HCT116 (cell line): Measurements from ENCODE around the gene SCFD2. TPM values are rescaled to one million over a fixed set of nuclear protein-coding genes. Genes with fewer than 3 reads are reported as not detected.

ENCODE experiments used
- ATAC-seq: fragments of 200-7000 bp; cut with Tn5 transposase; 2 replicates; pipeline ENCODE4 v1.9.1; 2020; ENCODE audit warnings: mild to moderate bottlenecking, moderate library complexity
- BruUV-seq: library from RNA; stranded (reverse); fragments of 400-500 nt; replicated peaks from 2 replicates; lab custom pipeline; 2021; lab: Mats Ljungman, UMichigan
- CTCF ChIA-PET: fragments of 300-600 bp; sonication (Branson Sonifier 250); formaldehyde crosslinking; loops from one replicate; lab custom pipeline; 2021; ENCODE audit warnings: antibody characterized with exemption; lab: Charles Lee
- POLR2A ChIA-PET: fragments of 300-600, 350-600 bp; sonication (Branson Sonifier 250); formaldehyde crosslinking; loops from one replicate; lab custom pipeline; 2021; ENCODE audit warnings: antibody characterized with exemption; lab: Charles Lee
- RAD21 ChIA-PET, 2 experiments: fragments of 300-600 bp; sonication (Branson Sonifier 250); formaldehyde crosslinking; loops; one replicate each; lab custom pipeline; 2023; ENCODE audit warnings: low total read pairs in 2 of 2; ENCODE audit not compliant: uncharacterized antibody in 2 of 2, unreplicated experiment in 2 of 2, low non-redundant PET in 1 of 2; lab: Charles Lee
- DNase-seq: peaks from one replicate; pipeline ENCODE4 v3.0.0-alpha.2; 2010; ENCODE audit warnings: low read depth, low spot score
- H2AFZ ChIP-seq: fragments of 200-600 bp; shearing (Covaris generic), sonication (generic); 2 replicates; pipeline ENCODE4 v1.6.1; 2017; ENCODE audit warnings: low read depth, mixed run types, mixed read lengths, antibody characterized with exemption, low read length; ENCODE audit not compliant: poor library complexity, severe bottlenecking
- H3K27ac ChIP-seq: 2 replicates; pipeline ENCODE4 v1.5.1; 2012; ENCODE audit warnings: low read depth, low read length
- H3K27me3 ChIP-seq: fragments of 200-600 bp; sonication (generic); 2 replicates; pipeline ENCODE4 v1.6.1; 2016; ENCODE audit warnings: mixed run types, low read length, mixed read lengths; ENCODE audit not compliant: insufficient read depth
- H3K36me3 ChIP-seq, 2 experiments: fragments of 200-500 bp in 1 of 2; fragments of 200-600 bp in 1 of 2; sonication (Bioruptor generic) in 1 of 2; sonication (generic) in 1 of 2; 2 replicates each; pipeline versions ENCODE4 v1.5.1 to v1.6.1; 2014 to 2016; ENCODE audit warnings: low read length in 2 of 2, inconsistent platforms in 1 of 2, mixed read lengths in 1 of 2, mixed run types in 1 of 2; ENCODE audit not compliant: insufficient read depth in 2 of 2, control insufficient read depth in 1 of 2
- H3K4me1 ChIP-seq, 2 experiments: fragments of 200-600 bp in 1 of 2; sonication (generic) in 1 of 2; 2 replicates each; pipeline versions ENCODE4 v1.5.1 to v1.6.1; 2012 to 2017; ENCODE audit warnings: low read length in 2 of 2, inconsistent platforms in 1 of 2, mild to moderate bottlenecking in 1 of 2, mixed read lengths in 1 of 2, mixed run types in 1 of 2, moderate library complexity in 1 of 2; ENCODE audit not compliant: insufficient read depth in 2 of 2, control insufficient read depth in 1 of 2
- H3K4me2 ChIP-seq: fragments of 200-600 bp; sonication (generic); 2 replicates; pipeline ENCODE4 v1.6.1; 2017; ENCODE audit warnings: mixed run types, low read length, mixed read lengths
- H3K4me3 ChIP-seq, 2 experiments: fragments of 200-600 bp in 1 of 2; sonication (generic) in 1 of 2; replicated peaks in 1 of 2; 2 replicates each; pipeline ENCODE4 v1.5.1; 2011 to 2016; ENCODE audit warnings: low read length in 2 of 2, control low read depth in 1 of 2, low read depth in 1 of 2, mild to moderate bottlenecking in 1 of 2, mixed read lengths in 1 of 2, mixed run types in 1 of 2
- H3K79me2 ChIP-seq: fragments of 200-600 bp; sonication (generic); 2 replicates; pipeline ENCODE4 v1.6.1; 2017; ENCODE audit warnings: mild to moderate bottlenecking, mixed run types, low read length, moderate library complexity, mixed read lengths; ENCODE audit not compliant: insufficient read depth
- H3K9ac ChIP-seq: fragments of 200-600 bp; sonication (generic); 2 replicates; pipeline ENCODE4 v1.6.1; 2016; ENCODE audit warnings: low read length, mixed read lengths
- H3K9me2 ChIP-seq: fragments of 200-600 bp; sonication (generic), shearing (Covaris generic); 2 replicates; pipeline ENCODE4 v1.6.1; 2017; ENCODE audit warnings: mixed run types, mild to moderate bottlenecking, moderate library complexity; ENCODE audit not compliant: insufficient read depth
- H3K9me3 ChIP-seq, 2 experiments: fragments of 200-500 bp in 1 of 2; fragments of 200-600 bp in 1 of 2; sonication (Bioruptor generic) in 1 of 2; sonication (generic) in 1 of 2; 2 replicates each; pipeline ENCODE4 v1.6.1; 2014 to 2017; ENCODE audit warnings: low read length in 2 of 2, mixed read lengths in 2 of 2, inconsistent platforms in 1 of 2, low read depth in 1 of 2, mild to moderate bottlenecking in 1 of 2, mixed run types in 1 of 2, moderate library complexity in 1 of 2; ENCODE audit not compliant: control insufficient read depth in 1 of 2, insufficient read depth in 1 of 2
- H4K20me1 ChIP-seq: fragments of 200-600 bp; sonication (generic), shearing (Covaris generic); 2 replicates; pipeline ENCODE4 v1.6.1; 2017; ENCODE audit warnings: mixed run types, mild to moderate bottlenecking, moderate library complexity; ENCODE audit not compliant: insufficient read depth
- ATF3 ChIP-seq: IDR thresholded peaks from 2 replicates; pipeline ENCODE4 v1.6.1; 2012
- CBX3 ChIP-seq: IDR thresholded peaks from 2 replicates; pipeline ENCODE4 v1.6.1; 2012; ENCODE audit warnings: low read depth
- CEBPB ChIP-seq: IDR thresholded peaks from 2 replicates; pipeline ENCODE4 v1.6.1; 2012; ENCODE audit warnings: low read depth
- EGR1 ChIP-seq: IDR thresholded peaks from 2 replicates; pipeline ENCODE4 v1.6.1; 2012; ENCODE audit warnings: low read depth
- ELF1 ChIP-seq: IDR thresholded peaks from 2 replicates; pipeline ENCODE4 v1.6.1; 2012; ENCODE audit warnings: low read depth, borderline replicate concordance
- EZH2 ChIP-seq: fragments of 200-600 bp; sonication (generic); IDR thresholded peaks from 2 replicates; pipeline ENCODE4 v1.6.1; 2017; ENCODE audit warnings: antibody characterized with exemption, mixed run types
- EZH2phosphoT487 ChIP-seq: fragments of 200-600 bp; IDR thresholded peaks from 2 replicates; pipeline ENCODE4 v1.6.1; 2018; ENCODE audit warnings: antibody characterized with exemption, borderline replicate concordance
- JUND ChIP-seq: IDR thresholded peaks from 2 replicates; pipeline ENCODE4 v1.6.1; 2012
- MAX ChIP-seq: IDR thresholded peaks from 2 replicates; pipeline ENCODE4 v1.6.1; 2012
- RAD21 ChIP-seq: IDR thresholded peaks from 2 replicates; pipeline ENCODE4 v1.6.1; 2012; ENCODE audit warnings: low read depth, mild to moderate bottlenecking
- REST ChIP-seq: IDR thresholded peaks from 2 replicates; pipeline ENCODE4 v1.6.1; 2012; ENCODE audit warnings: low read depth
- SIN3A ChIP-seq: IDR thresholded peaks from 2 replicates; pipeline ENCODE4 v1.6.1; 2012; ENCODE audit warnings: low read depth
- SP1 ChIP-seq: IDR thresholded peaks from 2 replicates; pipeline ENCODE4 v1.6.1; 2012; ENCODE audit warnings: low read depth
- SRF ChIP-seq: IDR thresholded peaks from 2 replicates; pipeline ENCODE4 v1.6.1; 2012; ENCODE audit warnings: low read depth
- TCF7L2 ChIP-seq: IDR thresholded peaks from 2 replicates; pipeline ENCODE4 v1.7.0; 2011; ENCODE audit warnings: borderline replicate concordance, inconsistent platforms; ENCODE audit not compliant: insufficient read depth, insufficient read length; ENCODE audit errors: extremely low read depth
- intact Hi-C: fragments of 100-400 bp; cut with micrococcal nuclease; formaldehyde crosslinking; loops from 2 replicates; pipeline ENCODE4 v1.10.0; 2022
- total RNA-seq: library from RNA; stranded (reverse); gene quantifications from one replicate; pipeline ENCODE4 v1.2.1, GENCODE V29; 2021; ENCODE audit not compliant: unreplicated experiment
- TF ChIP-seq, protein P1 (sequence below), 3 experiments: fragments of 200-600 bp in 1 of 3; sonication (generic) in 1 of 3; IDR thresholded peaks in 2 of 3; conservative IDR thresholded peaks in 1 of 3; 2 replicates each; pipeline ENCODE4 v1.5.1; 2012 to 2017; ENCODE audit warnings: low read depth in 2 of 3, low read length in 2 of 3, antibody characterized with exemption in 1 of 3, borderline replicate concordance in 1 of 3, control low read depth in 1 of 3, mild to moderate bottlenecking in 1 of 3, mixed read lengths in 1 of 3, mixed run types in 1 of 3, moderate library complexity in 1 of 3; ENCODE audit not compliant: insufficient read depth in 1 of 3
- TF ChIP-seq, protein P2 (sequence below): IDR thresholded peaks from 2 replicates; pipeline ENCODE4 v1.6.1; 2011; ENCODE audit warnings: mild to moderate bottlenecking, low read length, moderate library complexity; ENCODE audit not compliant: insufficient replicate concordance; ENCODE audit errors: extremely low read depth

The SCFD2 gene
- total RNA-seq, 1 experiment from 2014 or later = 13.6 TPM

DNA sequence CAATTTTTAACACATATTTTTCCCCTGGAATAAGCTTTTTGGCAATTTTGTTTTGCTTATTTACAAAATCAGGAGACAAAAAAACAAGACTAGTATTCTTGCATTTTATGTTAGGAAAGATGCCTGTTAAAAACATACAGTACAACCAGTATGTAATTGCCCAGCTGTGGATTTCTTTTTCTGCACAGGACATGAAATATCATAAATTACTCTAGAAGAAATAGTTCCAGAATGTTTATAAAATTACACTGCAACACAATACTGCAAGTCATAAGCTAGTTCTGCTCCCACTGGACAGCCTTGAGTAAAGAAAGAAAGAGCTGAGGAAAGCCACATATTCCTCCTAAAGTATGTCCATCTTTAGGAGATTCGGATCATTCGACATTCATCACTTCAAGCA, 133.5 kb downstream of the SCFD2 start:
- Histone ChIP-seq H3K36me3 (no peaks in the 10 kb centered on the region), H2AFZ (no peak overlapping the region), H3K27ac (no peak overlapping the region), H3K27me3 (no peaks in the 10 kb centered on the region), H3K4me2 (no peak overlapping the region), H3K9ac (no peak overlapping the region), H3K9me2 (no peaks in the 10 kb centered on the region)
- ChIA-PET POLR2A (no interaction called here), RAD21 (no interaction called here)
- no TSS peak for BruUV-seq
- intact Hi-C loops = no loop called here
- TF ChIP-seq, protein P1, sequence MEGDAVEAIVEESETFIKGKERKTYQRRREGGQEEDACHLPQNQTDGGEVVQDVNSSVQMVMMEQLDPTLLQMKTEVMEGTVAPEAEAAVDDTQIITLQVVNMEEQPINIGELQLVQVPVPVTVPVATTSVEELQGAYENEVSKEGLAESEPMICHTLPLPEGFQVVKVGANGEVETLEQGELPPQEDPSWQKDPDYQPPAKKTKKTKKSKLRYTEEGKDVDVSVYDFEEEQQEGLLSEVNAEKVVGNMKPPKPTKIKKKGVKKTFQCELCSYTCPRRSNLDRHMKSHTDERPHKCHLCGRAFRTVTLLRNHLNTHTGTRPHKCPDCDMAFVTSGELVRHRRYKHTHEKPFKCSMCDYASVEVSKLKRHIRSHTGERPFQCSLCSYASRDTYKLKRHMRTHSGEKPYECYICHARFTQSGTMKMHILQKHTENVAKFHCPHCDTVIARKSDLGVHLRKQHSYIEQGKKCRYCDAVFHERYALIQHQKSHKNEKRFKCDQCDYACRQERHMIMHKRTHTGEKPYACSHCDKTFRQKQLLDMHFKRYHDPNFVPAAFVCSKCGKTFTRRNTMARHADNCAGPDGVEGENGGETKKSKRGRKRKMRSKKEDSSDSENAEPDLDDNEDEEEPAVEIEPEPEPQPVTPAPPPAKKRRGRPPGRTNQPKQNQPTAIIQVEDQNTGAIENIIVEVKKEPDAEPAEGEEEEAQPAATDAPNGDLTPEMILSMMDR (IDR thresholded peaks at IDR 0.05 in 2 of 3, conservative IDR thresholded peaks at IDR 0.05 in 1 of 3; ENCODE audit: borderline replicate concordance in 1 of 3, insufficient read depth in 1 of 3, low read depth in 2 of 3, low read length in 2 of 3) = no peak
- TF ChIP-seq EZH2phosphoT487 = no peak
- no peak for TF ChIP-seq ELF1
- no peak for TF ChIP-seq EZH2
- TF ChIP-seq SP1 = no peak
- TF ChIP-seq CBX3 = no peak
- TF ChIP-seq SRF = no peak
- TF ChIP-seq, protein P2, sequence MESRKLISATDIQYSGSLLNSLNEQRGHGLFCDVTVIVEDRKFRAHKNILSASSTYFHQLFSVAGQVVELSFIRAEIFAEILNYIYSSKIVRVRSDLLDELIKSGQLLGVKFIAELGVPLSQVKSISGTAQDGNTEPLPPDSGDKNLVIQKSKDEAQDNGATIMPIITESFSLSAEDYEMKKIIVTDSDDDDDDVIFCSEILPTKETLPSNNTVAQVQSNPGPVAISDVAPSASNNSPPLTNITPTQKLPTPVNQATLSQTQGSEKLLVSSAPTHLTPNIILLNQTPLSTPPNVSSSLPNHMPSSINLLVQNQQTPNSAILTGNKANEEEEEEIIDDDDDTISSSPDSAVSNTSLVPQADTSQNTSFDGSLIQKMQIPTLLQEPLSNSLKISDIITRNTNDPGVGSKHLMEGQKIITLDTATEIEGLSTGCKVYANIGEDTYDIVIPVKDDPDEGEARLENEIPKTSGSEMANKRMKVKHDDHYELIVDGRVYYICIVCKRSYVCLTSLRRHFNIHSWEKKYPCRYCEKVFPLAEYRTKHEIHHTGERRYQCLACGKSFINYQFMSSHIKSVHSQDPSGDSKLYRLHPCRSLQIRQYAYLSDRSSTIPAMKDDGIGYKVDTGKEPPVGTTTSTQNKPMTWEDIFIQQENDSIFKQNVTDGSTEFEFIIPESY = no peak
- TF ChIP-seq CEBPB = no peak
- TF ChIP-seq MAX = no peak
- no peak for TF ChIP-seq TCF7L2
- TF ChIP-seq JUND = no peak
- no peak for TF ChIP-seq REST
- no peak for TF ChIP-seq RAD21
- TF ChIP-seq SIN3A = no peak
- no peak for TF ChIP-seq EGR1
- TF ChIP-seq ATF3 = no peak
- TF ChIP-seq, all 23 proteins: peak for 0
- no peaks in the 10 kb centered on the region for H3K79me2 ChIP-seq
- no peaks in the 10 kb centered on the region for H3K4me1 ChIP-seq
- DNase-seq = no peak
- H3K9me3 ChIP-seq = no peaks in the 10 kb centered on the region
- no peaks in the 10 kb centered on the region; the same call in 1 of the 2 replicates for H4K20me1 ChIP-seq
- ATAC-seq = no peak
- no peak overlapping the region for H3K4me3 ChIP-seq
- CTCF ChIA-PET = no interaction called here
